Left lung (tissue), 10 donors: Measurements from ENCODE around the gene FAM89A. TPM values are rescaled to one million over a fixed set of nuclear protein-coding genes. Genes with fewer than 3 reads are reported as not detected.

Experiments used
- ATAC-seq: fragments of 200-7000 bp; cut with Tn5 transposase; one replicate; pipeline ENCODE4 v1.9.1; 2020; ENCODE audit warnings: moderate library complexity
- DNase-seq, 4 donors: peaks; one replicate each; pipeline ENCODE4 v3.0.0-alpha.2; 2013 to 2020
- H3K27ac ChIP-seq, 2 donors: fragments of 200-600 bp; sonication (generic) in 1 of 2; one replicate each; pipeline versions ENCODE4 v1.5.0 to v1.8.0; 2020 to 2021
- H3K27me3 ChIP-seq, 2 donors: fragments of 200-600 bp; sonication (generic) in 1 of 2; one replicate each; pipeline versions ENCODE4 v1.5.0 to v1.8.0; 2020 to 2021
- H3K36me3 ChIP-seq, 2 donors: fragments of 200-600 bp; sonication (generic) in 1 of 2; one replicate each; pipeline versions ENCODE4 v1.5.0 to v1.8.0; 2020 to 2021
- H3K4me1 ChIP-seq, 2 donors: fragments of 200-600 bp; one replicate each; pipeline ENCODE4 v1.8.0; 2021
- H3K4me3 ChIP-seq, 2 donors: fragments of 200-600 bp; sonication (generic) in 1 of 2; one replicate each; pipeline versions ENCODE4 v1.5.0 to v1.8.0; 2020 to 2021; ENCODE audit warnings: mild to moderate bottlenecking in 1 of 2
- H3K9me3 ChIP-seq, 2 donors: fragments of 200-600 bp; sonication (generic) in 1 of 2; one replicate each; pipeline versions ENCODE4 v1.5.0 to v1.8.0; 2020 to 2021
- intact Hi-C, 2 donors: fragments of 100-400 bp; cut with DNase I; formaldehyde crosslinking; loops; one replicate each; pipeline versions ENCODE4 v1.11.2 to v1.14.2; 2022
- polyA plus RNA-seq, 6 donors: library from polyadenylated mRNA; unstranded; fragments of 120-200 nt; gene quantifications; one replicate each; pipeline ENCODE4 v1.2.1, GENCODE V29; 2013; ENCODE audit not compliant: insufficient read length in 6 of 6
- total RNA-seq, 2 donors: library from RNA; stranded (reverse); fragmentation: NEBNext Ultra II Directional; extraction: Animal tissue kit (Norgen Biotek cat#: 25700); gene quantifications; one replicate each; pipeline ENCODE4 v1.2.1, GENCODE V29; 2021
- TF ChIP-seq, protein P1 (sequence below), 2 donors: fragments of 200-600 bp; sonication (generic) in 1 of 2; IDR thresholded peaks; one replicate each; pipeline versions ENCODE4 v1.5.0 to v1.8.0; 2021; ENCODE audit warnings: antibody characterized with exemption in 2 of 2
- donor health status: DM: no; HTN: yes; CAD: no.
- donor health status: DM: no; HTN: no; CAD: no.

The FAM89A gene
- total and polyA plus RNA-seq, 8 donors = 12.3 to 26.6 (median 18.5) TPM

DNA sequence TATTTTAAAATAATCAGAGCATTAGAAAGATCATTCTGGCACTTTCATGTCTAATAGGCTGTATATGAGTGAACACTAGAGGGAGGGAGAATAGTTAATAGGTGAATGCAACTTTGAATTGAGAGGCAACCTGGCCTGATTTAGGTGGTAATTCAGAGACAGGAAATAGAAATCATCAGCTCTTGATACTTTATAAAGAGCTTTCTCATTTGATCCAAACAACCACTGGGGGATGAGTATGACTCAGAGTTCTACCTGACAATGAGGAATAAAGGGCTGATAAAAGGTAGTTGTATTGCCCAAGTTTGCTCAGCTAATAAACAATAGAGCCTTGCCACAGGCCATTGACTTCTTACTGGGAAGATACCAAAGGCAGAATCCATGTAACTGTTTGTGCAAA lies 5.2 kb upstream of the FAM89A start:
- Histone ChIP-seq H3K9me3 (peaks cover 0 to 12% of the 10 kb centered on the region in 2 donors), H3K27ac (no peak overlapping the region), H3K4me3 (no peak overlapping the region), H3K27me3 (peaks cover 0 to 24% of the 10 kb centered on the region in 2 donors), H3K36me3 (no peaks in the 10 kb centered on the region), H3K4me1 (peaks cover 0 to 14% of the 10 kb centered on the region in 2 donors)
- ATAC-seq (no peak), DNase-seq (no peak)
- TF ChIP-seq, protein P1, sequence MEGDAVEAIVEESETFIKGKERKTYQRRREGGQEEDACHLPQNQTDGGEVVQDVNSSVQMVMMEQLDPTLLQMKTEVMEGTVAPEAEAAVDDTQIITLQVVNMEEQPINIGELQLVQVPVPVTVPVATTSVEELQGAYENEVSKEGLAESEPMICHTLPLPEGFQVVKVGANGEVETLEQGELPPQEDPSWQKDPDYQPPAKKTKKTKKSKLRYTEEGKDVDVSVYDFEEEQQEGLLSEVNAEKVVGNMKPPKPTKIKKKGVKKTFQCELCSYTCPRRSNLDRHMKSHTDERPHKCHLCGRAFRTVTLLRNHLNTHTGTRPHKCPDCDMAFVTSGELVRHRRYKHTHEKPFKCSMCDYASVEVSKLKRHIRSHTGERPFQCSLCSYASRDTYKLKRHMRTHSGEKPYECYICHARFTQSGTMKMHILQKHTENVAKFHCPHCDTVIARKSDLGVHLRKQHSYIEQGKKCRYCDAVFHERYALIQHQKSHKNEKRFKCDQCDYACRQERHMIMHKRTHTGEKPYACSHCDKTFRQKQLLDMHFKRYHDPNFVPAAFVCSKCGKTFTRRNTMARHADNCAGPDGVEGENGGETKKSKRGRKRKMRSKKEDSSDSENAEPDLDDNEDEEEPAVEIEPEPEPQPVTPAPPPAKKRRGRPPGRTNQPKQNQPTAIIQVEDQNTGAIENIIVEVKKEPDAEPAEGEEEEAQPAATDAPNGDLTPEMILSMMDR (IDR thresholded peaks at IDR 0.05) = no peak
- intact Hi-C loops = no loop called here

DNA sequence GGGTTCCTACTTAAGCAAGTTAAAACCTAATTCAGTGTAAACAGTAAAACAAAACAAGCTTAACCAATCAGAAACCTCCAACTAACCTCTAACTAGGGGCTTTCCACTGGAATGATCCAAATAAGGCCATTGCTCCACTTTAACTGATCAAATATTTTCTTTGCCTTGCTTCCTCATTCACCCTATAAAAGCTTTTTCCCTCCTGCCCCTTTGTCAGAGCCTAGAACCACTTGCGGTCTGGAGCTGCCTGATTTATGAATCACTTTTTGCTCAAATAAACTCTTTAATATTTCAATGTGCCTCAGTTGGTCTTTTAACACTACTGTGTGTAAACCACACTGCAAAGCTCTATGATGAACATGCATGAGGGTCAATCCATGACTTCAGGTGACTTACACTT lies 4.5 kb upstream of the FAM89A start:
- Histone ChIP-seq H3K9me3 (peaks cover 0 to 12% of the 10 kb centered on the region in 2 donors), H3K36me3 (no peaks in the 10 kb centered on the region), H3K27me3 (peaks cover 0 to 30% of the 10 kb centered on the region in 2 donors), H3K4me3 (no peak overlapping the region), H3K4me1 (peaks cover 0 to 12% of the 10 kb centered on the region in 2 donors), H3K27ac (no peak overlapping the region)
- TF ChIP-seq, protein P1 (IDR thresholded peaks at IDR 0.05) = no peak
- intact Hi-C loops = no loop called here
- DNase-seq = no peak
- no peak for ATAC-seq

DNA sequence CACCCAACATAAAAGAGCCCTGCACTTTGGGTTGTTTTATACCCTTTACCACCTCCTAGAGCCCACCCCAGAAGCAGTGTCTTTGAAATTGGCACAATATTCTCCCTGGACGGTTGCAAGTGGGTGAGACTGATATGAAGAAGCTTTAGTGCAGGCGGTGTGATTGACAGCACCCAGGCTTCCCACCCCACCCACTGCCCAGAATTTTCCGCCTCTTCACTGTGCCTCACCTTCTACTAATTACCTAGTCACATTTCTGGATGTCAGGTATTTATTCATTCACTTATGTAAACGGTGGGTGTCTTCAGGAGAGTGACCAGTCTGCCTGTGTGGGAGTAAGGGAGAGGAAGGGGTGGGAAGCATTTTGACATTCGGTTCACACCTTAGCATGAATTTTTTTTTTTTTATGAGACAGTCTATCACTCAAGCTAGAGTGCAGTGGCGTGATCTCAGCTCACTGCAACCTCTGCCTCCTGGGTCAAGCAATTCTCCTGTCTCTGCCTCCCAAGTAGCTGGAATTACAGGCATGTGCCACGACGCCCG lies 1.7 kb upstream of the FAM89A start:
- intact Hi-C loops = no loop called here
- Histone ChIP-seq H3K27ac (no peak overlapping the region), H3K36me3 (no peaks in the 10 kb centered on the region), H3K27me3 (peaks cover 0 to 38% of the 10 kb centered on the region in 2 donors), H3K4me1 (peaks cover 0 to 25% of the 10 kb centered on the region in 2 donors), H3K9me3 (peaks cover 0 to 12% of the 10 kb centered on the region in 2 donors), H3K4me3 (no peak overlapping the region)
- TF ChIP-seq, protein P1 (IDR thresholded peaks at IDR 0.05) = no peak
- no peak for ATAC-seq
- no peak for DNase-seq

DNA sequence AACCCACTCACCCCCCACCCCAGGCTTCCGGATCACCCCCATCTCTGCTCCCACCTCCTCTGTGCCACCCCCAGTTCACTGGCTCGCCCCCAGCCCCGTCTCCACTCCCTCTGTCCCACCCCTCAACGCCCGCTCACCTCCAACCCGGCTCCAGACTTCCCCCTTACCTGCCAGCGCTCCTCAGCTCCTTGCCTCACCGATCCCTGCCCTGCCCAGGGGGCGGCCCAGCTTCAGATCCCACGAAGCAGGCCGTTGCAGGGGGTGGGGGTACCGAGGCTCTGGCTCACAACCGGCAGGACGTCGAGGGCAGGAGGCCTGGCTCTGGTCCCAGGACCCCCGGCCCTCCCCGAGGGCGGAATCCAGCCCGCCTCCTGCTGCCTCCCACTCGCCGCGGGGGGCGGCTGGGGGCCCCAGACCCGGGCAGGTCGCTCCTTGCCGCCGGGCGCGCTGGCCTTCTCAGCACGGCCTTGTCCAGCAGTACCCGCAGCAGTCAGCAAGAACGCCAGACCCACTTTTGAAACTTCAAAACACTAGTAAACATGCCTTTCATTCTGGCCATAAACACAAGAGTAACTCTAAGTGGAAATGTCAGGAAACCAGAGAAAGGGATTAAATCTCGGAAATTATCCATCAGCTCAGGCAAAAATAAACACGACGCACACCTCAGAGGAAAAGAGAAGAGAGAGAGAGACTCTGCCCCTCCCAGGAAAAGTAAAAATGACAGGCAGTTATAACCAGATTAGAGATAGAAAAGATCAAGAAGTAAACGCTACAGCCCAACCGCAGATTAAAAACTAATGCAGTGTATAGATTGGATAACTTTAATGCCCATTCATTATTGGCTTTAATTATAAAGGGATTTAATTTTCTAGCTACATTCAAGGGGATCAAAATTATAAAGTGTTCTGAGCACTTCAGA lies 1.0 kb upstream of the FAM89A start:
- ATAC-seq = peak; percentile 6
- TF ChIP-seq, protein P1 (IDR thresholded peaks at IDR 0.05) = no peak
- Histone ChIP-seq H3K36me3 (no peaks in the 10 kb centered on the region), H3K4me3 (peak overlapping the region in 1 of 2 donors; percentile 88), H3K4me1 (peaks cover 0 to 32% of the 10 kb centered on the region in 2 donors), H3K27ac (peak overlapping the region in 1 of 2 donors; percentile 48), H3K9me3 (peaks cover 0 to 12% of the 10 kb centered on the region in 2 donors), H3K27me3 (peaks cover 0 to 34% of the 10 kb centered on the region in 2 donors)
- intact Hi-C loops = no loop called here
- DNase-seq = no peak
